H9 (cell line): ENCODE results near the gene DIP2C. TPM values are rescaled to one million over a fixed set of nuclear protein-coding genes. Genes with fewer than 3 reads are reported as not detected.

Experiments used
- DNase-seq: peaks from one replicate; pipeline ENCODE4 v3.0.0-alpha.2; 2017
- H2AFZ ChIP-seq: one replicate; pipeline ENCODE4 v1.6.1; 2013; ENCODE audit warnings: mild to moderate bottlenecking, low read length, control low read depth, moderate library complexity
- H2AK5ac ChIP-seq: 2 replicates; pipeline ENCODE4 v1.6.1; 2013; ENCODE audit warnings: low read length, control low read depth, mixed read lengths; ENCODE audit not compliant: insufficient read length
- H2BK120ac ChIP-seq: one replicate; pipeline ENCODE4 v1.6.1; 2013; ENCODE audit warnings: low read depth, mild to moderate bottlenecking, low read length, control low read depth, inconsistent platforms; ENCODE audit not compliant: poor library complexity, severe bottlenecking
- H2BK12ac ChIP-seq: 2 replicates; pipeline ENCODE4 v1.6.1; 2013; ENCODE audit warnings: low read length, control low read depth, mixed read lengths, low read depth; ENCODE audit not compliant: insufficient read length
- H2BK15ac ChIP-seq: 2 replicates; pipeline ENCODE4 v1.6.1; 2013; ENCODE audit warnings: low read depth, low read length, control low read depth
- H2BK20ac ChIP-seq: one replicate; pipeline ENCODE4 v1.6.1; 2013; ENCODE audit warnings: low read depth, mild to moderate bottlenecking, low read length, control low read depth, inconsistent platforms; ENCODE audit not compliant: poor library complexity, severe bottlenecking
- H2BK5ac ChIP-seq: 2 replicates; pipeline ENCODE4 v1.6.1; 2013; ENCODE audit warnings: low read length, control low read depth, mixed read lengths; ENCODE audit not compliant: insufficient read length
- H3K14ac ChIP-seq: 2 replicates; pipeline ENCODE4 v1.6.1; 2013; ENCODE audit warnings: low read length, control low read depth; ENCODE audit not compliant: insufficient read depth
- H3K18ac ChIP-seq: 2 replicates; pipeline ENCODE4 v1.6.1; 2013; ENCODE audit warnings: low read depth, mild to moderate bottlenecking, mixed read lengths, low read length, control low read depth; ENCODE audit not compliant: insufficient read length
- H3K23ac ChIP-seq: 2 replicates; pipeline ENCODE4 v1.6.1; 2013; ENCODE audit warnings: low read length, control low read depth, mixed read lengths, low read depth; ENCODE audit not compliant: insufficient read length
- H3K23me2 ChIP-seq: 2 replicates; pipeline ENCODE4 v1.6.1; 2013; ENCODE audit warnings: low read depth, mild to moderate bottlenecking, mixed read lengths, low read length, control low read depth; ENCODE audit not compliant: insufficient read length, poor library complexity, severe bottlenecking
- H3K27ac ChIP-seq: 2 replicates; pipeline ENCODE4 v1.5.1; 2013; ENCODE audit warnings: low read length, control low read depth, mixed read lengths, low read depth; ENCODE audit not compliant: insufficient read length
- H3K27me3 ChIP-seq: 2 replicates; pipeline ENCODE4 v1.6.1; 2013; ENCODE audit warnings: low read length, control low read depth, inconsistent platforms; ENCODE audit not compliant: insufficient read depth
- H3K4ac ChIP-seq: 2 replicates; pipeline ENCODE4 v1.6.1; 2013; ENCODE audit warnings: low read depth, mild to moderate bottlenecking, control low read depth, inconsistent platforms, low read length, moderate library complexity
- H3K4me1 ChIP-seq: 2 replicates; pipeline ENCODE4 v1.6.1; 2013; ENCODE audit warnings: low read length, control low read depth, inconsistent platforms; ENCODE audit not compliant: insufficient read depth
- H3K4me2 ChIP-seq: 2 replicates; pipeline ENCODE4 v1.6.1; 2013; ENCODE audit warnings: low read length, control low read depth, mixed read lengths; ENCODE audit not compliant: insufficient read length, insufficient read depth
- H3K56ac ChIP-seq: 2 replicates; pipeline ENCODE4 v1.6.1; 2013; ENCODE audit warnings: low read depth, mild to moderate bottlenecking, mixed read lengths, low read length, control low read depth; ENCODE audit not compliant: insufficient read length
- H3K79me1 ChIP-seq: 2 replicates; pipeline ENCODE4 v1.6.1; 2013; ENCODE audit warnings: low read depth, mild to moderate bottlenecking, moderate library complexity, low read length, control low read depth, inconsistent platforms; ENCODE audit not compliant: insufficient read depth, poor library complexity, severe bottlenecking
- H3K79me2 ChIP-seq: 2 replicates; pipeline ENCODE4 v1.6.1; 2013; ENCODE audit warnings: low read length, control low read depth, inconsistent platforms; ENCODE audit not compliant: insufficient read depth
- H3K9ac ChIP-seq: 2 replicates; pipeline ENCODE4 v1.6.1; 2013; ENCODE audit warnings: low read length, control low read depth, mixed read lengths; ENCODE audit not compliant: insufficient read length; ENCODE audit errors: extremely low read depth
- H3K9me3 ChIP-seq: one replicate; pipeline ENCODE4 v1.6.1; 2013; ENCODE audit warnings: low read depth, low read length, inconsistent platforms; ENCODE audit not compliant: control insufficient read depth
- H3T11ph ChIP-seq: one replicate; pipeline ENCODE4 v1.6.1; 2013; ENCODE audit warnings: mild to moderate bottlenecking, low read length, control low read depth, inconsistent platforms
- H4K20me1 ChIP-seq: one replicate; pipeline ENCODE4 v1.6.1; 2013; ENCODE audit not compliant: control insufficient read depth, insufficient read length, insufficient read depth
- H4K5ac ChIP-seq: 2 replicates; pipeline ENCODE4 v1.6.1; 2013; ENCODE audit warnings: low read depth, mild to moderate bottlenecking, mixed read lengths, low read length, control low read depth; ENCODE audit not compliant: insufficient read length
- H4K8ac ChIP-seq: replicated peaks from 2 replicates; pipeline ENCODE4 v1.6.1; 2013; ENCODE audit warnings: low read length, control low read depth, mixed read lengths, low read depth; ENCODE audit not compliant: insufficient read length
- H4K91ac ChIP-seq: 2 replicates; pipeline ENCODE4 v1.6.1; 2013; ENCODE audit warnings: low read depth, mild to moderate bottlenecking, moderate library complexity, mixed read lengths, low read length, control low read depth; ENCODE audit not compliant: insufficient read length
- H3K27ac Mint-ChIP-seq, 3 experiments: 2 replicates in 2 of 3; 3 replicates in 1 of 3; pipeline ENCODE4 v1.8.0; 2020 to 2021; ENCODE audit warnings: mixed read lengths in 3 of 3, mild to moderate bottlenecking in 1 of 3, moderate library complexity in 1 of 3
- H3K27me3 Mint-ChIP-seq: 2 replicates; pipeline ENCODE4 v1.8.0; 2021; ENCODE audit warnings: low read depth, mild to moderate bottlenecking, moderate library complexity, mixed read lengths
- H3K36me3 Mint-ChIP-seq, 3 experiments: 2 replicates in 2 of 3; 3 replicates in 1 of 3; pipeline ENCODE4 v1.8.0; 2020 to 2021; ENCODE audit warnings: low read depth in 3 of 3, mixed read lengths in 3 of 3; ENCODE audit not compliant: insufficient read depth in 1 of 3
- H3K4me1 Mint-ChIP-seq, 2 experiments: 2 replicates each; pipeline ENCODE4 v1.8.0; 2020; ENCODE audit warnings: mixed read lengths in 2 of 2
- H3K4me3 Mint-ChIP-seq, 2 experiments: 2 replicates in 1 of 2; 3 replicates in 1 of 2; pipeline ENCODE4 v1.8.0; 2020 to 2021; ENCODE audit warnings: mild to moderate bottlenecking in 2 of 2, mixed read lengths in 2 of 2, moderate library complexity in 1 of 2
- H3K9me3 Mint-ChIP-seq, 2 experiments: 2 replicates in 1 of 2; 3 replicates in 1 of 2; pipeline ENCODE4 v1.8.0; 2020; ENCODE audit warnings: mild to moderate bottlenecking in 2 of 2, mixed read lengths in 2 of 2, moderate library complexity in 1 of 2
- CTCF ChIP-seq: fragments of 200-600 bp; sonication (generic); conservative IDR thresholded peaks from 3 replicates; pipeline ENCODE4 v1.8.0; 2021; ENCODE audit warnings: antibody characterized with exemption, mild to moderate bottlenecking
- WGBS: extraction: QIAGEN DNeasy Blood & Tissue Kit; methylation state at CpG from one replicate; pipeline ENCODE4 v1.1.7; 2013; ENCODE audit warnings: missing lambda C conversion rate, low lambda C conversion rate, mixed read lengths; ENCODE audit not compliant: insufficient read length; ENCODE audit errors: extremely low coverage; 5-methylcytosine and 5-hydroxymethylcytosine counted together
- total RNA-seq: library from RNA; stranded (reverse); gene quantifications from 2 replicates; pipeline ENCODE4 v1.2.1, GENCODE V29; 2021

The DIP2C gene
- total RNA-seq, 1 experiment from 2014 or later = 7.9 TPM

DNA sequence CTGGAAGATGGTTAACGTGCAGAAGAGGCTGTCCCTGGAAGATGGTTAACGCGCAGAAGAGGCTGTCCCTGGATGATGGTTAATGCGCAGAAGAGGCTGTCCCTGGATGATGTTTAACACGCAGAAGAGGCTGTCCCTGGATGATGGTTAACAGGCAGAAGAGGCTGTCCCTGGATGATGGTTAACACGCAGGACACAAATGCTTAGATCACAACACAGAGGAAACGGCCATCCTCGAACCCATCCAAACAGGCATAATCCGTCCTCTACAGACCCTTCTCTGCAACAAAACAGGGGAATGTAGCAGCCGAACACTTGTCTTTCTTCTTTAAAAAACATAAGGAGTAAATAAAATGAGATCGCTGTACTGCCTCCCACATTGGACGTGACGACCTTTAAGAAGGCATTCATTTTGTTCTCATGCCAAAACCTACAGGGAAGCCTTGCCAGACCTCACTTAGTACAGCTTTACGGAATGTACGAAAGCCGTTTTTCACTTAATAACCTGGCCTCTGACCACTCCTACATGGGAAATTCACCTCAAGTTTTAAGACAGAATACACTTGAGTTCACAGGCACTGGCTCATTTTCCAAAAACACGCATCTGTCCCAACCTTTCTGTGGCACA lies 309.0 kb downstream of the DIP2C start:
- Histone ChIP-seq H3K79me2 (no peaks in the 10 kb centered on the region), H3K23ac (no peak overlapping the region), H2BK12ac (no peak overlapping the region), H3K56ac (no peak overlapping the region), H2AFZ (no peak overlapping the region), H4K20me1 (no peaks in the 10 kb centered on the region), H3K27me3 (no peaks in the 10 kb centered on the region), H3K23me2 (no peaks in the 10 kb centered on the region), H3K79me1 (no peaks in the 10 kb centered on the region), H3K4me2 (no peak overlapping the region), H3K9me3 (no peaks in the 10 kb centered on the region), H4K91ac (no peak overlapping the region), H4K8ac (no peak overlapping the region), H3K4ac (no peak overlapping the region), H3K9ac (no peak overlapping the region), H3T11ph (no peak overlapping the region), H4K5ac (no peak overlapping the region), H3K27ac (no peak overlapping the region), H2BK20ac (no peak overlapping the region), H3K4me1 (no peaks in the 10 kb centered on the region), H3K14ac (no peak overlapping the region), H2BK5ac (no peak overlapping the region), H2BK120ac (no peak overlapping the region), H2BK15ac (no peak overlapping the region), H2AK5ac (no peak overlapping the region), H3K18ac (no peak overlapping the region)
- Mint-ChIP-seq H3K9me3 (no peaks in the 10 kb centered on the region), H3K4me3 (no peak overlapping the region), H3K36me3 (peaks cover 5 to 24% (median 22%) of the 10 kb centered on the region in 3 experiments), H3K27ac (no peak overlapping the region; a peak in 1 of 7 replicates), H3K4me1 (no peaks in the 10 kb centered on the region; a peak in 1 of 4 replicates), H3K27me3 (no peaks in the 10 kb centered on the region)
- DNase-seq = no peak
- no CpG with 5 or more reads among the region's 17 CpGs for WGBS
- no peak for TF ChIP-seq CTCF
